ENCODE measurements around the gene SAYSD1. TPM values are rescaled to one million over a fixed set of nuclear protein-coding genes. Genes with fewer than 3 reads are reported as not detected.

SAYSD1 gene
- total RNA-seq, 1 donor from 2014 or later: 8.2 TPM

DNA sequence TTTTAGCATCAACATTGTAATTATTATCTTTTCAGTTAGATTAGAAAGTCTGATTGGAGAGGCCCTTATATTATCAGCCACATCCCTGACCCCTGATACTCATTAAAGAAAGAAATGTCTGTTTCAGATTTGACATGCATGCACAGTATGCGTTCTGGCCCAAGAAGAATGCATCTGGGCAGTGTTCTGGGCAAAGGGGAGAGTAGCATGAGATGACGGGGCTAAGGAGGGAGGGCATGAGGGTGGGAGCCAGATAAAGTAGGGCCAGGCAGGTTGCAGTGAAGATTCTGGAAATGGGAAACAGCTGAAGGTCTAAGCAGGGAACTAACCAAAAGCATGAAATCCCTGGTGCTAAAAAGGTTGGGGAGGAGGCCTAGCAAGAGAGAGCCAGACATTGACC is 7.3 kb downstream of the SAYSD1 start:
- H3K27me3 ChIP-seq: no peaks in the 10 kb centered on the region
- Mint-ChIP-seq H3K27ac (no peak overlapping the region), H3K36me3 (peaks cover 15% of the 10 kb centered on the region), H3K9me3 (no peaks in the 10 kb centered on the region), H3K4me1 (no peaks in the 10 kb centered on the region), H3K4me3 (no peak overlapping the region), H3K27me3 (ENCODE audit: insufficient read depth, low read depth) (peaks cover 2% of the 10 kb centered on the region)
- H3K79me2 ChIP-seq (ENCODE audit: low read depth): no peaks in the 10 kb centered on the region
- no peak overlapping the region for H3K9ac ChIP-seq
- no peak overlapping the region for H3K4me3 ChIP-seq
- DNase-seq (ENCODE audit: low spot score): no peak
- no peaks in the 10 kb centered on the region for H3F3A ChIP-seq (ENCODE audit: low read depth)
- H3K36me3 ChIP-seq: no peaks in the 10 kb centered on the region
- H3K4me2 ChIP-seq: no peak overlapping the region
- peaks cover 3% of the 10 kb centered on the region for H4K20me1 ChIP-seq (ENCODE audit: low read depth)
- no peak overlapping the region for H3K27ac ChIP-seq
- no peak overlapping the region for H2AFZ ChIP-seq (replicated peaks)
- no peaks in the 10 kb centered on the region for H3K9me3 ChIP-seq (ENCODE audit: low read depth)
- TF ChIP-seq, protein P1, sequence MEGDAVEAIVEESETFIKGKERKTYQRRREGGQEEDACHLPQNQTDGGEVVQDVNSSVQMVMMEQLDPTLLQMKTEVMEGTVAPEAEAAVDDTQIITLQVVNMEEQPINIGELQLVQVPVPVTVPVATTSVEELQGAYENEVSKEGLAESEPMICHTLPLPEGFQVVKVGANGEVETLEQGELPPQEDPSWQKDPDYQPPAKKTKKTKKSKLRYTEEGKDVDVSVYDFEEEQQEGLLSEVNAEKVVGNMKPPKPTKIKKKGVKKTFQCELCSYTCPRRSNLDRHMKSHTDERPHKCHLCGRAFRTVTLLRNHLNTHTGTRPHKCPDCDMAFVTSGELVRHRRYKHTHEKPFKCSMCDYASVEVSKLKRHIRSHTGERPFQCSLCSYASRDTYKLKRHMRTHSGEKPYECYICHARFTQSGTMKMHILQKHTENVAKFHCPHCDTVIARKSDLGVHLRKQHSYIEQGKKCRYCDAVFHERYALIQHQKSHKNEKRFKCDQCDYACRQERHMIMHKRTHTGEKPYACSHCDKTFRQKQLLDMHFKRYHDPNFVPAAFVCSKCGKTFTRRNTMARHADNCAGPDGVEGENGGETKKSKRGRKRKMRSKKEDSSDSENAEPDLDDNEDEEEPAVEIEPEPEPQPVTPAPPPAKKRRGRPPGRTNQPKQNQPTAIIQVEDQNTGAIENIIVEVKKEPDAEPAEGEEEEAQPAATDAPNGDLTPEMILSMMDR (IDR thresholded peaks at IDR 0.05): no peak
- TF ChIP-seq EZH2phosphoT487 (IDR thresholded peaks at IDR 0.05) (no peak), EZH2 (IDR thresholded peaks at IDR 0.05) (no peak)
- H3K4me1 ChIP-seq: no peaks in the 10 kb centered on the region

DNA sequence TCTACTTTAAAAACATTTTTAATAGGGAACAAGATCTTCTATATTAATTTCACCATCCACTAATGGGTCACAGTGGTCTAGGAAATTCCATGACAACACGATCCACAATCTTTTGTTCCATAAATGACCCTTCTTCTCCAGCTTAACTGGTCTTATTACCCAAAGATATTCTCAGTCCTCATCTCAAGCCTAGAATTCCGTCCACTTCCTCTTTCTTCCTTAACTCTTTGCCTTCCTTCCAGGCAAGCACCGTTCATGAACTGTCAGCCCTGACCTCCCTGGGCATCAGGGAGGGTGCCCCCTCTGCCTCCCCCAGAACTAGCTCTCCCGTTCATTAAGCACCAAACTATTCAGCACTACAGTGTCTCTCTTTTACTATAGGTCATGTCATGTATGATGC is 8.0 kb downstream of the SAYSD1 start:
- H3K9ac ChIP-seq: no peak overlapping the region
- H3K4me3 Mint-ChIP-seq: no peak overlapping the region
- no peaks in the 10 kb centered on the region for H3K9me3 Mint-ChIP-seq
- peaks cover 15% of the 10 kb centered on the region for H3K36me3 Mint-ChIP-seq
- DNase-seq (ENCODE audit: low spot score): no peak
- H3K27me3 Mint-ChIP-seq (ENCODE audit: insufficient read depth, low read depth): peaks cover 2% of the 10 kb centered on the region
- H3K4me3 ChIP-seq: no peak overlapping the region
- no peak overlapping the region for H3K27ac ChIP-seq
- H3K79me2 ChIP-seq (ENCODE audit: low read depth): no peaks in the 10 kb centered on the region
- no peak overlapping the region for H3K4me2 ChIP-seq
- H3K9me3 ChIP-seq (ENCODE audit: low read depth): no peaks in the 10 kb centered on the region
- no peak for TF ChIP-seq EZH2phosphoT487 (IDR thresholded peaks at IDR 0.05)
- H3K4me1 Mint-ChIP-seq: no peaks in the 10 kb centered on the region
- no peaks in the 10 kb centered on the region for H3K27me3 ChIP-seq
- H2AFZ ChIP-seq (replicated peaks): no peak overlapping the region
- no peaks in the 10 kb centered on the region for H3F3A ChIP-seq (ENCODE audit: low read depth)
- no peaks in the 10 kb centered on the region for H3K4me1 ChIP-seq
- no peak overlapping the region for H3K27ac Mint-ChIP-seq
- peaks cover 6% of the 10 kb centered on the region for H4K20me1 ChIP-seq (ENCODE audit: low read depth)
- no peaks in the 10 kb centered on the region for H3K36me3 ChIP-seq

DNA sequence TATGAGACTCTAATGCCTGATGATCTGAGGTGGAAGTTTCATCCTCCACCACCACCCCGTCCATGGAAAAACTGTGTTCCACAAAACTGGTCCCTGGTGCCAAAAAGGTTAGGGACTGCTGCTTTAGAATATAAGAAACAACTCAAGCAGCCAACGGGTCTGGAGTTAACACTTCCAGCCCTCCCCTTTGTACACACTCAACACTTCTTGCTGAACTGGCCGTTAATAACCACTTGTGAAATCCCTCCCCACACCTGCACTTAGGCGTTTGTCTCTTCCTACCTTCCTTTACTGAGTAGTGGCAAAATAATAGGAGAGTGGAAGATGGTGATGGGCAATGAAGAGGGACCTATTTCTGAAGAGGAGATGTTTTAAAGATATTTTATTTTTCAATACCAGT is 10.5 kb downstream of the SAYSD1 start:
- TF ChIP-seq EZH2phosphoT487 (IDR thresholded peaks at IDR 0.05) (no peak), EZH2 (IDR thresholded peaks at IDR 0.05) (no peak)
- TF ChIP-seq, protein P1 (IDR thresholded peaks at IDR 0.05): no peak

DNA sequence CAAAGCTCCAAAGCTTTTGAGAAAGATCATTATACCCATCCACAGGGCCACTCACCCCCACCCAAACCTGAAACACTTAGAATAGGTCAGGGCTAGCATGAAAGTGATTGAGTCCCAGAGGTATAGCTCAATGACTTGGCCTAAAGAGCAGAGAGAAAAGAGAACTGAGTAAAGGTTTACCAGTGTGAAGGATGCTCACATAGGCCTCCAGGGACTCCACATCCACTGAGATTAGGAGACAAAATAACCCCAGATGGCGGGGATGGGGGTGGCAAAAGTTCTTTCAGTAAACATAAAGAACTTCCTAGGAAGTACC is 12.2 kb downstream of the SAYSD1 start:
- Histone ChIP-seq H3K27me3 (no peaks in the 10 kb centered on the region), H3K79me2 (ENCODE audit: low read depth) (no peaks in the 10 kb centered on the region), H3K27ac (no peak overlapping the region), H3F3A (ENCODE audit: low read depth) (no peaks in the 10 kb centered on the region), H3K4me2 (no peak overlapping the region), H2AFZ (replicated peaks) (no peak overlapping the region), H3K9me3 (ENCODE audit: low read depth) (no peaks in the 10 kb centered on the region), H3K4me1 (no peaks in the 10 kb centered on the region), H3K9ac (no peak overlapping the region), H3K4me3 (no peak overlapping the region), H3K36me3 (no peaks in the 10 kb centered on the region), H4K20me1 (ENCODE audit: low read depth) (peaks cover 6% of the 10 kb centered on the region)
- no peaks in the 10 kb centered on the region for H3K9me3 Mint-ChIP-seq
- no peak for DNase-seq (ENCODE audit: low spot score)
- H3K4me1 Mint-ChIP-seq: no peaks in the 10 kb centered on the region
- no peak overlapping the region for H3K27ac Mint-ChIP-seq
- peaks cover 2% of the 10 kb centered on the region for H3K27me3 Mint-ChIP-seq (ENCODE audit: insufficient read depth, low read depth)
- H3K36me3 Mint-ChIP-seq: peaks cover 15% of the 10 kb centered on the region
- TF ChIP-seq EZH2phosphoT487 (IDR thresholded peaks at IDR 0.05) (no peak), EZH2 (IDR thresholded peaks at IDR 0.05) (no peak)
- TF ChIP-seq, protein P1 (IDR thresholded peaks at IDR 0.05): no peak
- no peak overlapping the region for H3K4me3 Mint-ChIP-seq

More for the DNA sequence above, 10.5 kb downstream of the SAYSD1 start:
- no peaks in the 10 kb centered on the region for H3K79me2 ChIP-seq (ENCODE audit: low read depth)
- Mint-ChIP-seq H3K27me3 (ENCODE audit: insufficient read depth, low read depth) (peaks cover 2% of the 10 kb centered on the region), H3K4me1 (no peaks in the 10 kb centered on the region), H3K9me3 (no peaks in the 10 kb centered on the region), H3K27ac (no peak overlapping the region), H3K36me3 (peaks cover 15% of the 10 kb centered on the region), H3K4me3 (no peak overlapping the region)
- H3K27me3 ChIP-seq: no peaks in the 10 kb centered on the region
- no peak overlapping the region for H3K4me2 ChIP-seq
- H4K20me1 ChIP-seq (ENCODE audit: low read depth): peaks cover 6% of the 10 kb centered on the region
- no peaks in the 10 kb centered on the region for H3F3A ChIP-seq (ENCODE audit: low read depth)
- DNase-seq (ENCODE audit: low spot score): no peak
- no peak overlapping the region for H3K9ac ChIP-seq
- no peak overlapping the region for H2AFZ ChIP-seq (replicated peaks)
- H3K4me1 ChIP-seq: no peaks in the 10 kb centered on the region
- H3K27ac ChIP-seq: no peak overlapping the region
- H3K4me3 ChIP-seq: no peak overlapping the region
- H3K9me3 ChIP-seq (ENCODE audit: low read depth): no peaks in the 10 kb centered on the region
- no peaks in the 10 kb centered on the region for H3K36me3 ChIP-seq

All from neural progenitor cell (in vitro differentiated cells).